SU-DHL-6 (cell line): ENCODE data around the gene AMZ1.

Experiments used
- EZH2phosphoT487 ChIP-seq: fragments of 200-600 bp; sonication (generic), shearing (Covaris generic); conservative IDR thresholded peaks from 2 replicates; pipeline ENCODE4 v1.6.1; 2018; ENCODE audit warnings: mild to moderate bottlenecking, antibody characterized with exemption, low read length, moderate library complexity, mixed read lengths
- TF ChIP-seq, protein P1 (sequence below): fragments of 200-600 bp; sonication (generic); IDR thresholded peaks from one replicate; pipeline ENCODE4 v1.5.1; 2017; ENCODE audit warnings: antibody characterized with exemption, mild to moderate bottlenecking, low read length, moderate library complexity; ENCODE audit not compliant: insufficient read depth, poor library complexity, severe bottlenecking

- TF ChIP-seq, protein P1, sequence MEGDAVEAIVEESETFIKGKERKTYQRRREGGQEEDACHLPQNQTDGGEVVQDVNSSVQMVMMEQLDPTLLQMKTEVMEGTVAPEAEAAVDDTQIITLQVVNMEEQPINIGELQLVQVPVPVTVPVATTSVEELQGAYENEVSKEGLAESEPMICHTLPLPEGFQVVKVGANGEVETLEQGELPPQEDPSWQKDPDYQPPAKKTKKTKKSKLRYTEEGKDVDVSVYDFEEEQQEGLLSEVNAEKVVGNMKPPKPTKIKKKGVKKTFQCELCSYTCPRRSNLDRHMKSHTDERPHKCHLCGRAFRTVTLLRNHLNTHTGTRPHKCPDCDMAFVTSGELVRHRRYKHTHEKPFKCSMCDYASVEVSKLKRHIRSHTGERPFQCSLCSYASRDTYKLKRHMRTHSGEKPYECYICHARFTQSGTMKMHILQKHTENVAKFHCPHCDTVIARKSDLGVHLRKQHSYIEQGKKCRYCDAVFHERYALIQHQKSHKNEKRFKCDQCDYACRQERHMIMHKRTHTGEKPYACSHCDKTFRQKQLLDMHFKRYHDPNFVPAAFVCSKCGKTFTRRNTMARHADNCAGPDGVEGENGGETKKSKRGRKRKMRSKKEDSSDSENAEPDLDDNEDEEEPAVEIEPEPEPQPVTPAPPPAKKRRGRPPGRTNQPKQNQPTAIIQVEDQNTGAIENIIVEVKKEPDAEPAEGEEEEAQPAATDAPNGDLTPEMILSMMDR: no peak
- TF ChIP-seq EZH2phosphoT487: no peak
Observed at GRCh38 chr7:2717293-2718261, 29.6 kb downstream of the AMZ1 start.
